Measurements from ENCODE around the gene BCORL1.

GRCh38 chrX:130025256-130025655 is 42.8 kb downstream of the BCORL1 start:
- TF ChIP-seq, protein P1, sequence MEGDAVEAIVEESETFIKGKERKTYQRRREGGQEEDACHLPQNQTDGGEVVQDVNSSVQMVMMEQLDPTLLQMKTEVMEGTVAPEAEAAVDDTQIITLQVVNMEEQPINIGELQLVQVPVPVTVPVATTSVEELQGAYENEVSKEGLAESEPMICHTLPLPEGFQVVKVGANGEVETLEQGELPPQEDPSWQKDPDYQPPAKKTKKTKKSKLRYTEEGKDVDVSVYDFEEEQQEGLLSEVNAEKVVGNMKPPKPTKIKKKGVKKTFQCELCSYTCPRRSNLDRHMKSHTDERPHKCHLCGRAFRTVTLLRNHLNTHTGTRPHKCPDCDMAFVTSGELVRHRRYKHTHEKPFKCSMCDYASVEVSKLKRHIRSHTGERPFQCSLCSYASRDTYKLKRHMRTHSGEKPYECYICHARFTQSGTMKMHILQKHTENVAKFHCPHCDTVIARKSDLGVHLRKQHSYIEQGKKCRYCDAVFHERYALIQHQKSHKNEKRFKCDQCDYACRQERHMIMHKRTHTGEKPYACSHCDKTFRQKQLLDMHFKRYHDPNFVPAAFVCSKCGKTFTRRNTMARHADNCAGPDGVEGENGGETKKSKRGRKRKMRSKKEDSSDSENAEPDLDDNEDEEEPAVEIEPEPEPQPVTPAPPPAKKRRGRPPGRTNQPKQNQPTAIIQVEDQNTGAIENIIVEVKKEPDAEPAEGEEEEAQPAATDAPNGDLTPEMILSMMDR (IDR thresholded peaks at IDR 0.05; ENCODE audit: insufficient read depth, low read length), result no peak
- TF ChIP-seq GABPA (IDR thresholded peaks at IDR 0.05; ENCODE audit: low read depth), result no peak
- TF ChIP-seq REST (IDR thresholded peaks at IDR 0.05; ENCODE audit: insufficient replicate concordance, low read depth), result no peak
- no peak for TF ChIP-seq POLR2AphosphoS5 (IDR thresholded peaks at IDR 0.05; ENCODE audit: low read depth)
- TF ChIP-seq SPI1 (IDR thresholded peaks at IDR 0.05; ENCODE audit: borderline replicate concordance, low read depth), result no peak
